ENCODE results near the gene PCCA. TPM values are rescaled to one million over a fixed set of nuclear protein-coding genes. Genes with fewer than 3 reads are reported as not detected.

The PCCA gene
- total and polyA plus RNA-seq, 2 donors (not counting 3 experiments of a cell fraction or from before 2014, with no cell fraction given) = 5.7 to 20.2 TPM

GRCh38 chr13:100432611-100433010 lies 343.7 kb downstream of the PCCA start:
- Histone ChIP-seq H4K20me1 (replicated peaks; ENCODE audit: control insufficient read depth, extremely low read depth, insufficient read depth, low read length) (no peaks in the 10 kb centered on the region), H3K27me3 (ENCODE audit: control insufficient read depth in 2 of 2, insufficient read depth in 2 of 2, low read length in 2 of 2) (no peaks in the 10 kb centered on the region), H3K4me1 (ENCODE audit: control insufficient read depth, extremely low read depth, insufficient read depth, low read length) (peaks cover 14% of the 10 kb centered on the region), H2AFZ (ENCODE audit: low read depth, low read length) (no peak overlapping the region), H3K36me3 (ENCODE audit: control insufficient read depth in 2 of 2, extremely low read depth in 1 of 2, insufficient read depth in 2 of 2, low read length in 2 of 2) (no peaks in the 10 kb centered on the region), H3K9me3 (replicated peaks; ENCODE audit: control insufficient read depth, insufficient read depth, low read length) (no peaks in the 10 kb centered on the region), H3K9me1 (replicated peaks; ENCODE audit: control insufficient read depth, extremely low read depth, insufficient read depth, low read length) (no peaks in the 10 kb centered on the region), H3K4me2 (ENCODE audit: insufficient read depth, low read length) (no peak overlapping the region), H3K4me3 (replicated peaks in 1 of 3; ENCODE audit: insufficient read depth in 1 of 3, low read depth in 1 of 3, low read length in 3 of 3) (no peak overlapping the region), H3K27ac (ENCODE audit: insufficient read depth, low read depth, low read length) (no peak overlapping the region), H3K9ac (replicated peaks; ENCODE audit: extremely low read depth, insufficient read depth, low read length) (no peak overlapping the region), H3K79me2 (ENCODE audit: control insufficient read depth, insufficient read depth, low read length) (no peaks in the 10 kb centered on the region)
- DNase-seq (ENCODE audit: low read depth, low spot score) (no peak), FAIRE-seq (no peak)
- CTCF ChIA-PET = no interaction called here
- POLR2A ChIA-PET = no interaction called here
- intact Hi-C loops (cut with micrococcal nuclease) (no loop called here), dilution Hi-C loops (cut with MboI; ENCODE audit: extremely low pct_ligation_motif_present, low sequenced_read_pairs) (no loop called here)
- BruUV-seq (replicated peaks) = no TSS peak
- no peak for TF ChIP-seq JUN (IDR thresholded peaks at IDR 0.05; ENCODE audit: borderline replicate concordance, insufficient read depth, insufficient read length, low read depth)
- TF ChIP-seq FOS (IDR thresholded peaks at IDR 0.05; ENCODE audit: borderline replicate concordance, insufficient read depth, low read length) = no peak
- TF ChIP-seq CTCF (IDR thresholded peaks at IDR 0.05; ENCODE audit: extremely low read depth in 1 of 2, insufficient read depth in 1 of 2, low read depth in 1 of 2, low read length in 2 of 2) = no peak
- no peak for TF ChIP-seq MYC (IDR thresholded peaks at IDR 0.05; ENCODE audit: low read depth, low read length)
- no peak for TF ChIP-seq GATA2 (IDR thresholded peaks at IDR 0.05; ENCODE audit: insufficient read depth, insufficient read length, low read depth, low read length)
- TF ChIP-seq POLR2AphosphoS5 (IDR thresholded peaks at IDR 0.05; ENCODE audit: insufficient read depth, low read depth, low read length) = no peak
- TF ChIP-seq POLR2A (IDR thresholded peaks at IDR 0.05; ENCODE audit: low read depth, low read length) = no peak
- TF ChIP-seq EZH2 (IDR thresholded peaks at IDR 0.05; ENCODE audit: borderline replicate concordance, low read depth, low read length, severe bottlenecking) = no peak
- TF ChIP-seq MAX (IDR thresholded peaks at IDR 0.05; ENCODE audit: insufficient read depth, insufficient read length) = no peak
